H1 (cell line): Measurements from ENCODE around the gene ICAM5. TPM values are rescaled to one million over a fixed set of nuclear protein-coding genes. Genes with fewer than 3 reads are reported as not detected.

Source experiments
- CTCF ChIA-PET: fragments of 300-600 bp; sonication (Branson Sonifier 250); formaldehyde crosslinking; loops from one replicate; lab custom pipeline; 2021; ENCODE audit not compliant: partially characterized antibody; lab: Charles Lee
- POLR2A ChIA-PET: fragments of 300-600 bp; sonication (Branson Sonifier 250); formaldehyde crosslinking; loops from one replicate; lab custom pipeline; 2021; ENCODE audit warnings: inconsistent platforms; ENCODE audit not compliant: partially characterized antibody; lab: Charles Lee
- DNase-seq, 2 experiments: peaks; one replicate each; pipeline versions ENCODE4 v3.0.0 to v3.0.0-alpha.2; 2010 to 2022; ENCODE audit warnings: low spot score in 2 of 2, low read depth in 1 of 2, mixed read lengths in 1 of 2
- FAIRE-seq: peaks from 2 replicates; lab custom pipeline; 2011; peaks lifted over from hg19 to GRCh38; lab: Jason Lieb, UNC
- H2AFZ ChIP-seq: 2 replicates; pipeline ENCODE4 v1.8.1; 2012; ENCODE audit warnings: low read length, inconsistent platforms
- H2AK5ac ChIP-seq: 2 replicates; pipeline ENCODE4 v1.6.1; 2013; ENCODE audit warnings: low read depth, low read length
- H2BK120ac ChIP-seq: replicated peaks from 2 replicates; pipeline ENCODE3; 2013; ENCODE audit warnings: low read depth, low read length, inconsistent platforms
- H2BK12ac ChIP-seq: 2 replicates; pipeline ENCODE4 v1.6.1; 2013; ENCODE audit warnings: low read depth, low read length
- H2BK15ac ChIP-seq: 2 replicates; pipeline ENCODE4 v1.6.1; 2013; ENCODE audit warnings: low read length
- H2BK20ac ChIP-seq: 2 replicates; pipeline ENCODE4 v1.6.1; 2013; ENCODE audit warnings: low read length
- H2BK5ac ChIP-seq: 2 replicates; pipeline ENCODE4 v1.6.1; 2013; ENCODE audit warnings: low read depth, low read length
- H3K14ac ChIP-seq: 2 replicates; pipeline ENCODE4 v1.6.1; 2013; ENCODE audit warnings: inconsistent platforms; ENCODE audit not compliant: insufficient read length
- H3K18ac ChIP-seq: 2 replicates; pipeline ENCODE4 v1.6.1; 2013; ENCODE audit warnings: low read length; ENCODE audit errors: extremely low read depth
- H3K23ac ChIP-seq: 2 replicates; pipeline ENCODE4 v1.6.1; 2013; ENCODE audit warnings: inconsistent platforms; ENCODE audit not compliant: insufficient read length
- H3K23me2 ChIP-seq: 2 replicates; pipeline ENCODE4 v1.6.1; 2013; ENCODE audit warnings: low read depth, low read length
- H3K27ac ChIP-seq: 2 replicates; pipeline ENCODE4 v1.6.1; 2011; ENCODE audit warnings: low read depth, low read length, inconsistent platforms
- H3K27me3 ChIP-seq, 4 experiments: replicated peaks in 1 of 4; 1 replicate in 1 of 4; 2 replicates in 3 of 4; pipeline versions ENCODE4 v1.6.1 to v1.8.1; 2011 to 2013; ENCODE audit warnings: low read length in 3 of 4, mild to moderate bottlenecking in 3 of 4, inconsistent platforms in 2 of 4, mixed read lengths in 2 of 4, moderate library complexity in 1 of 4; ENCODE audit not compliant: control insufficient read depth in 3 of 4, insufficient read depth in 3 of 4; ENCODE audit errors: extremely low read depth in 1 of 4
- H3K36me3 ChIP-seq, 4 experiments: 2 replicates each; pipeline versions ENCODE4 v1.6.1 to v1.8.1; 2011 to 2013; ENCODE audit warnings: mild to moderate bottlenecking in 4 of 4, low read length in 3 of 4, moderate library complexity in 2 of 4, control low read depth in 1 of 4, inconsistent platforms in 1 of 4; ENCODE audit not compliant: insufficient read depth in 4 of 4, control insufficient read depth in 2 of 4
- H3K4ac ChIP-seq: replicated peaks from 2 replicates; pipeline ENCODE3; 2013; ENCODE audit warnings: low read length, low read depth, mixed read lengths, inconsistent platforms; ENCODE audit not compliant: insufficient read length
- H3K4me1 ChIP-seq, 4 experiments: replicated peaks in 1 of 4; 1 replicate in 1 of 4; 2 replicates in 3 of 4; pipeline versions ENCODE4 v1.6.1 to v1.8.1; 2011 to 2013; ENCODE audit warnings: low read length in 3 of 4, inconsistent platforms in 2 of 4, mixed read lengths in 1 of 4; ENCODE audit not compliant: insufficient read depth in 4 of 4, control insufficient read depth in 3 of 4
- H3K4me2 ChIP-seq, 2 experiments: 2 replicates each; pipeline versions ENCODE4 v1.6.1 to v1.8.1; 2011 to 2013; ENCODE audit warnings: low read depth in 2 of 2, low read length in 2 of 2, control low read depth in 1 of 2, inconsistent platforms in 1 of 2, mild to moderate bottlenecking in 1 of 2; ENCODE audit not compliant: insufficient read depth in 1 of 2
- H3K4me3 ChIP-seq, 4 experiments: fragments of 200-600, 300-600 bp in 1 of 4; sonication (generic), shearing (Covaris generic), sonication (Bioruptor Twin) in 1 of 4; 2 replicates each; pipeline versions ENCODE4 v1.5.1 to v1.8.1; 2011 to 2016; ENCODE audit warnings: low read length in 4 of 4, low read depth in 3 of 4, control low read depth in 2 of 4, inconsistent platforms in 2 of 4, mild to moderate bottlenecking in 2 of 4, mixed read lengths in 1 of 4, moderate library complexity in 1 of 4; ENCODE audit not compliant: insufficient read depth in 2 of 4; ENCODE audit errors: extremely low read depth in 1 of 4
- H3K56ac ChIP-seq: replicated peaks from 2 replicates; pipeline ENCODE3; 2013; ENCODE audit warnings: low read depth, mild to moderate bottlenecking, mixed read lengths, low read length, inconsistent platforms; ENCODE audit not compliant: insufficient read length
- H3K79me1 ChIP-seq: 2 replicates; pipeline ENCODE4 v1.6.1; 2013; ENCODE audit warnings: low read depth, low read length, control low read depth
- H3K79me2 ChIP-seq, 2 experiments: 2 replicates each; pipeline versions ENCODE4 v1.6.1 to v1.8.1; 2012 to 2013; ENCODE audit warnings: low read length in 2 of 2, mild to moderate bottlenecking in 2 of 2, inconsistent platforms in 1 of 2; ENCODE audit not compliant: insufficient read depth in 2 of 2, control insufficient read depth in 1 of 2
- H3K9ac ChIP-seq, 4 experiments: replicated peaks in 1 of 4; 1 replicate in 1 of 4; 2 replicates in 3 of 4; pipeline versions ENCODE4 v1.6.1 to v1.8.1; 2011 to 2013; ENCODE audit warnings: low read depth in 3 of 4, low read length in 3 of 4, control low read depth in 2 of 4, mild to moderate bottlenecking in 2 of 4, moderate library complexity in 2 of 4, inconsistent platforms in 1 of 4; ENCODE audit errors: extremely low read depth in 1 of 4
- H3K9me3 ChIP-seq, 2 experiments: 2 replicates each; pipeline versions ENCODE4 v1.6.1 to v1.8.1; 2012 to 2013; ENCODE audit warnings: mild to moderate bottlenecking in 2 of 2, moderate library complexity in 2 of 2, control low read depth in 1 of 2, inconsistent platforms in 1 of 2, low read depth in 1 of 2, low read length in 1 of 2, mixed read lengths in 1 of 2; ENCODE audit not compliant: insufficient read depth in 2 of 2
- H4K20me1 ChIP-seq, 2 experiments: replicated peaks in 1 of 2; 2 replicates each; pipeline versions ENCODE3 to v1.8.1; 2011 to 2013; ENCODE audit warnings: inconsistent platforms in 2 of 2, low read length in 2 of 2, mild to moderate bottlenecking in 1 of 2; ENCODE audit not compliant: insufficient read depth in 2 of 2, control insufficient read depth in 1 of 2
- H4K5ac ChIP-seq: 2 replicates; pipeline ENCODE4 v1.6.1; 2013; ENCODE audit warnings: low read length, low read depth, mixed read lengths, inconsistent platforms; ENCODE audit not compliant: insufficient read length
- H4K8ac ChIP-seq: 2 replicates; pipeline ENCODE4 v1.8.0; 2013; ENCODE audit warnings: mild to moderate bottlenecking, moderate library complexity, low read length, inconsistent platforms; ENCODE audit not compliant: insufficient read depth; ENCODE audit errors: extremely low read depth
- H4K91ac ChIP-seq: replicated peaks from 2 replicates; pipeline ENCODE3; 2013; ENCODE audit warnings: low read length, mixed read lengths, inconsistent platforms; ENCODE audit not compliant: insufficient read length
- ASH2L ChIP-seq: fragments of 200-600, 300-600 bp; sonication (generic); IDR thresholded peaks from one replicate; pipeline ENCODE4 v1.7.1; 2017; ENCODE audit warnings: low read length
- CBX8 ChIP-seq: fragments of 300-800, 300-1000 bp; sonication (generic); IDR thresholded peaks from 2 replicates; pipeline ENCODE4 v1.7.1; 2016; ENCODE audit warnings: low read depth, low read length, borderline replicate concordance
- CTBP2 ChIP-seq: IDR thresholded peaks from 2 replicates; pipeline ENCODE4 v1.7.0; 2011; ENCODE audit warnings: borderline replicate concordance, mild to moderate bottlenecking, moderate library complexity, mixed read lengths, low read length; ENCODE audit not compliant: insufficient read depth, insufficient read length
- EP300 ChIP-seq, 2 experiments: IDR thresholded peaks; 1 replicate in 1 of 2; 2 replicates in 1 of 2; pipeline ENCODE4 v1.6.1; 2011 to 2012; ENCODE audit warnings: low read depth in 2 of 2, low read length in 2 of 2, mild to moderate bottlenecking in 2 of 2, borderline replicate concordance in 1 of 2, inconsistent platforms in 1 of 2, moderate library complexity in 1 of 2
- GABPA ChIP-seq: IDR thresholded peaks from 2 replicates; pipeline ENCODE4 v1.6.1; 2011; ENCODE audit warnings: mild to moderate bottlenecking, low read length, moderate library complexity, borderline replicate concordance; ENCODE audit not compliant: insufficient read depth
- KDM4A ChIP-seq: IDR thresholded peaks from one replicate; pipeline ENCODE4 v1.7.1; 2012; ENCODE audit warnings: low read depth, mild to moderate bottlenecking, moderate library complexity, low read length, inconsistent platforms; ENCODE audit not compliant: severe bottlenecking
- POLR2AphosphoS5 ChIP-seq: IDR thresholded peaks from 2 replicates; pipeline ENCODE4 v1.6.1; 2011; ENCODE audit warnings: low read depth, low read length
- RNF2 ChIP-seq: fragments of 200-900, 300-1000 bp; sonication (generic); IDR thresholded peaks from 2 replicates; pipeline ENCODE4 v1.7.1; 2016; ENCODE audit warnings: borderline replicate concordance, low read depth, mild to moderate bottlenecking, antibody characterized with exemption, low read length; ENCODE audit not compliant: poor library complexity, severe bottlenecking; ENCODE audit errors: missing control alignments
- RXRA ChIP-seq: IDR thresholded peaks from 2 replicates; pipeline ENCODE4 v1.6.1; 2011; ENCODE audit warnings: low read depth, mild to moderate bottlenecking, low read length, moderate library complexity; ENCODE audit not compliant: insufficient read depth
- SP2 ChIP-seq: IDR thresholded peaks from 2 replicates; pipeline ENCODE4 v1.6.1; 2012; ENCODE audit warnings: mild to moderate bottlenecking, low read length, inconsistent platforms
- YY1 ChIP-seq: IDR thresholded peaks from 2 replicates; pipeline ENCODE4 v1.6.1; 2011; ENCODE audit warnings: low read depth, mild to moderate bottlenecking, low read length
- WGBS, 2 experiments: shearing (Covaris generic) in 1 of 2; methylation state at CpG; one replicate each; pipeline versions ENCODE4 v1.1.6 to v1.1.7; 2013 to 2015; ENCODE audit warnings: low lambda C conversion rate in 2 of 2, mixed read lengths in 2 of 2, inconsistent platforms in 1 of 2, low coverage in 1 of 2, missing lambda C conversion rate in 1 of 2; ENCODE audit not compliant: insufficient replicate concordance in 2 of 2, insufficient coverage in 1 of 2, insufficient read length in 1 of 2; ENCODE audit errors: extremely low coverage in 1 of 2, missing lambda C conversion rate in 1 of 2; 5-methylcytosine and 5-hydroxymethylcytosine counted together
- polyA plus RNA-seq, 7 experiments: library from polyadenylated mRNA; depleted of rRNA in 3 of 7; stranded (reverse) in 5 of 7; unstranded in 2 of 7; fragments of >200 nt in 5 of 7; fragments of 200-250 nt in 2 of 7; gene quantifications; 1 replicate in 5 of 7; 2 replicates in 1 of 7; 4 replicates in 1 of 7; pipeline versions ENCODE4 v1.2.1 to v1.2.3, GENCODE V29; 2011 to 2013; ENCODE audit warnings: missing spikeins in 2 of 7, mixed read lengths in 2 of 7
- total RNA-seq: library from RNA; stranded (reverse); fragmentation: NEBNext Ultra II Directional; extraction: Animal tissue kit (Norgen Biotek cat#: 25700); gene quantifications from 2 replicates; pipeline ENCODE4 v1.2.1, GENCODE V29; 2021

The ICAM5 gene
- total and polyA plus RNA-seq, 2 of the 8 experiments (the other 6 are each of a cell fraction or from before 2014, with no cell fraction given) = 3.9 to 4.8 TPM

DNA sequence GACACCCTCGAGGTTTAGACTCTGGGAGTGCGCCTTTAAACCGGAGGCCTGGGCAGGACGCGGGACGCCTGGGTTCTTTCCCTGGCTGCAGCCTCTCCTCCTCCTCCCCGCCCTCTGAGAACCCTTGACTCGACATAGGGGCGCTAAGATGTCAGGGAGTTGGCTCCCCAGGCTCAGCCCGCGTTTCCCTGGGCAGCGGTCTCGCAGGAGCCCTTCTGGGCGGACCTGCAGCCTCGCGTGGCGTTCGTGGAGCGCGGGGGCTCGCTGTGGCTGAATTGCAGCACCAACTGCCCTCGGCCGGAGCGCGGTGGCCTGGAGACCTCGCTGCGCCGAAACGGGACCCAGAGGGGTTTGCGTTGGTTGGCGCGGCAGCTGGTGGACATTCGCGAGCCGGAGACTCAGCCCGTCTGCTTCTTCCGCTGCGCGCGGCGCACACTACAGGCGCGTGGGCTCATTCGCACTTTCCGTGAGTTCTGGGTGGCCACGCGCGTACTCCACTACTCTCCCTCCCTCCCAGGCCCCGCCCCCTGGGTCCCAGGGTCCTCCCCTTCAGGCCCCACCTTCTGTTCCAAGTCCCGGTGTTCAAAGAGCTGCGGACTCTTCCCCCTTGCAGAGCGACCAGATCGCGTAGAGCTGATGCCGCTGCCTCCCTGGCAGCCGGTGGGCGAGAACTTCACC lies 1.3 kb downstream of the ICAM5 start:
- Histone ChIP-seq H4K20me1 (peaks cover 0 to 26% of the 10 kb centered on the region in 2 experiments), H3K36me3 (no peaks in the 10 kb centered on the region), H3K4me2 (peak overlapping the region; percentile 81 to 100), H2BK120ac (no peak overlapping the region), H3K23me2 (peaks cover 36% of the 10 kb centered on the region; the same call in 1 of the 2 replicates), H2BK12ac (peak overlapping the region; percentile 72), H3K79me2 (no peaks in the 10 kb centered on the region), H3K27me3 (peaks cover 57 to 91% (median 81%) of the 10 kb centered on the region in 4 experiments), H3K23ac (no peak overlapping the region), H3K56ac (no peak overlapping the region), H3K79me1 (no peaks in the 10 kb centered on the region), H4K5ac (no peak overlapping the region), H3K18ac (peak overlapping the region; percentile 71; the same call in 1 of the 2 replicates), H3K14ac (no peak overlapping the region), H2AFZ (no peak overlapping the region), H4K91ac (no peak overlapping the region), H2BK15ac (no peak overlapping the region), H4K8ac (no peak overlapping the region), H3K4ac (no peak overlapping the region), H3K9me3 (no peaks in the 10 kb centered on the region), H2AK5ac (no peak overlapping the region), H3K27ac (no peak overlapping the region), H3K4me3 (peak overlapping the region; percentile 38 to 67 (median 60)), H3K4me1 (peaks cover 0 to 45% (median 23%) of the 10 kb centered on the region in 4 experiments; a peak in 6 of 7 replicates), H2BK5ac (no peak overlapping the region), H2BK20ac (no peak overlapping the region), H3K9ac (peak overlapping the region in 2 of 4 experiments; percentile 25 to 28; a peak in 3 of 7 replicates)
- DNase-seq (peak in 1 of 2 experiments; percentile 78), FAIRE-seq (no peak)
- ChIA-PET POLR2A (interaction anchor here (0.6 to 2.2 kb wide), 6 partner anchors 20 to 52 kb away, joined by 3 to 8 read pairs (median 4); partner anchors contain the start of genes FDX2 and ICAM1), CTCF (interaction anchor here (0.6 to 3.7 kb wide), 12 partner anchors 8 to 133 kb away, joined by 3 to 29 read pairs (median 4); partner anchors contain the start of gene ICAM1)
- WGBS, 2 experiments = 2% methylated on average over 37 of the region's 57 CpGs; no CpG with 5 or more reads in 1 of the 2 experiments
- TF ChIP-seq KDM4A (peak; percentile 60), YY1 (no peak), CTBP2 (no peak), EP300 (IDR thresholded peaks at IDR 0.05; ENCODE audit: borderline replicate concordance in 1 of 2, low read depth in 2 of 2, low read length in 2 of 2) (no peak), POLR2AphosphoS5 (no peak), SP2 (no peak), RXRA (no peak), CBX8 (no peak), RNF2 (peak; percentile 64), ASH2L (peak; percentile 62), GABPA (no peak)
